Medulla oblongata (tissue), 1 donor: ENCODE measurements around the gene STAP1.
"Not testable (repeated sequence)": the region's sequence is repeated elsewhere in the genome, so short reads cannot be mapped to it uniquely, and the experiment has no call there.

Source experiments
- DNase-seq: peaks from one replicate; pipeline ENCODE4 v3.0.0-alpha.2; 2015; ENCODE audit errors: extremely low spot score

Gene STAP1

DNA sequence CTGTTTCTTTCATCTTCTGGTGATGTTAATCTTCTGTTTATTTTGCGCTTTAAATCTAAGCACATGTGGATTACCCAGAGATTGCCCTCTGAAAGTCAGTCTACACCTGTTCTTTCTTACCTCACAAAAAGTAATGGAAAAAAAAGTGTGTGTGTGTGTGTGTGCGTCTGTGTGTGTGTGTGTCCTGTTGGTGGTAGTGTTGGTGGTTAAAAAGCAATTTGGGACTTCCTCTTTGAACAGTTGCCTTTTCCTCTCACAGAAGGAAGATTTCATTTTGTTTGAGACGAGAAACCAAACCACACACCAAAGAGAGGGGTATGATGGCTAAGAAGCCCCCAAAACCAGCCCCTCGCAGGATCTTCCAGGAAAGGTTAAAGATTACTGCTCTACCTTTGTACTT lies at the start of gene STAP1:
TSS of gene STAP1 (plus strand) at position 235 of the 400 bp plus-strand sequence. CDS start at position 318, 83 bp downstream.
- no peak for DNase-seq

DNA sequence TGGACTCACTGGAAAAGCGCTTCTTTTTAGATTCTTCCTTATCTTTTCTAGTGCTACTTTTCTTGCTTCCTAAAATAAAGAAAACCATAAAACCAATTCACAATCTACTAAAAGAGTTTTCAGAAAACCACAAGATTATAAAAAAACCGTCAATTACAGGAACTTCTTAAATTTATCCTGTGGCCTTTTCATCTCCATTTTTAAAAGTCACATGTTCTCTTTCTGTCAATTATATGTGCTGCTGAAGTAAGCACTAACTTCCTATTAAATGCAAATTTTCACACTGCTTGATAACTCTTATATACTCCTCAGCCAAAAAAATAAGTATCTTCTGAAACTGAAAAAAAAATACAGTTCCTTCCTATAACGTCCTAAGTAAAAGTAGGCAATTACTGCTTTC lies 46.0 kb upstream of the STAP1 start:
- DNase-seq: no peak

DNA sequence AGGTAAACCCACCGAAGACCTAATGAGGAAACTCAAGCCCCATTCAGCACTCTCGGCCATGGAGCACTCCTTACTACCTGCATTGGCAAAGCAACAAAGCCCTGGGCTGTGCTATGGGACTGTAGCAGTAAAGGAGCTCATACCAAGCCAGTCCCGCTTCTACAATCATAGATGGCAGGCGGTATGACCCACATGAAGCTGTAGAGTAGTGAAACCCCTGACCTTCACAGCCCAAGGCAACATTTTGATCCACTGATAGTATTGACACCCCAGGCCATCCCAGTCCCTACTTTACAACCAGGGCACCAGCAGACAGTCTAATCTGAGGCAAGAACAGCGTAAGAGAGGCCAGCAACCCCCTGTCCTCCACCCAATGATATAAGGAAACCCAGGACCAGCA lies 38.4 kb upstream of the STAP1 start:
- DNase-seq: no peak

GRCh38 chr4:67521506-67521905 lies 37.0 kb upstream of the STAP1 start:
- DNase-seq: no peak

DNA sequence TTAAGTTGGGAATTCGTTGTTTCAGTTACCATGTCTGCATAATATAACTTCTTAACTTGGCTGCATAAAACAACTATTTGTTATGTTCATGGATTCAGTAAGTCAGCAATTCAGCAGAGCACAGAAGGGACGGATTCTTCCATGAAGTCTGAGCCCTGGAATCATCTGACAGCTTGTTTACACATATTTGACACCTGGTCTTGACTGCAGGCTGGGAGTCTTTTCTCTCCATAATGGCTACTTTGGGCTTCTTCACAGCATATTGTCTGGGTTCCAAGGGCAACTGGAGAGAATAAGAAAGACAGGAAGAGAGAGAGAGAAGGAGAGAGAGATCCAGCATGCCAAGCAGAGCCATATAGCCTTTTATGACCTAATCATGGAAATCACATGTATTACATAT lies 36.3 kb upstream of the STAP1 start:
- DNase-seq: peak; percentile 20

- no peak for DNase-seq
These were observed 35.5 kb upstream of the STAP1 start for GRCh38 chr4:67522851-67523671.

GRCh38 chr4:67524140-67524539 lies 34.4 kb upstream of the STAP1 start:
- DNase-seq: not testable (repeated sequence)

DNA sequence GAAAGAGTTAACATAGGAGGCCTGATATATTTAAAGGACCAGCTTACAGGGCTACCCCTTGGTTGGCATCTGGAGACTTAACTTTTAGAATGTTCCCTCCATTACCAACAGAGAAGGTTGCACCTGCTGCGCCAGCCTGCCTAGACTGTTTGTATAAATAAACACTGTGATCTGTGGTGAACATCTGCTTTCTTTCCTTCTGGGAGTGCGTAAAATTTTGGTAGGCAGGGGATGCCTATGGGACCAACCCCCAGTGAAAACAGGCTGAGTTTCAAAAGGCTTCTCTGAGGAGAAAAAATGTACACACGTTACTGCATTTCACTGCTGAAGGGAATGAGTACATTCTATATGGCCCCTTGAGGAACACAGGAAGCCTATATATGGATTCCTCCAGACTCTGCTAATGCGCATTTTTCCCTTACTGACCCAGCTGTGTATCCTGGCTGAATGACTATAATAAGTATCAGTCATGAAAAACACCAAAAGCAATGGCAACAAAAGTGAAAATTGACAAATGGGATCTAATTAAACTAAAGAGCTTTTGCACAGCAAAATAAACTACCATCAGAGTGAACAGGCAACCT lies 27.1 kb upstream of the STAP1 start:
- DNase-seq: no peak

- DNase-seq: not testable (repeated sequence)
These were observed 26.1 kb upstream of the STAP1 start for GRCh38 chr4:67532397-67532796.

- no peak for DNase-seq
These were observed 25.4 kb upstream of the STAP1 start for GRCh38 chr4:67533112-67533511.

GRCh38 chr4:67535280-67535840 lies 23.2 kb upstream of the STAP1 start:
- DNase-seq: no peak

DNA sequence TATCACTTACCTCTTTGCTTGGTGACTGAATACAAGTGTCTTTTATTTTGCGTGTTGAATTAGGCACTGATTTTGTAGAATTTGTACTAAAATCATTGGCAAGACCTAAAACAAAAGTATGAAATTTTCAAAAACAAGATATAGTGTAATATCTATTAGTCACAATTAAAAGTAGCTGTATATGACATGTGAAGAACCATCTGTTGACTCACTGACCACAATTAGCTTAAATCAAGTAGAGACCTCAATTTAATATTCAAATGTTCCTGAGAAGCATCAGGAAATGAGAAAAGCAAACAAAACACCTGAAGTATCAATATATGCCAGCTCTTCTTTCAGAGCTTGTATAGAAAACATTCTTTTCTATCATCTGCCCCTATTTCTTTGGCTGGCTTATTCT lies 18.7 kb upstream of the STAP1 start:
- DNase-seq: no peak

GRCh38 chr4:67542076-67542475 lies 16.5 kb upstream of the STAP1 start:
- no peak for DNase-seq

DNA sequence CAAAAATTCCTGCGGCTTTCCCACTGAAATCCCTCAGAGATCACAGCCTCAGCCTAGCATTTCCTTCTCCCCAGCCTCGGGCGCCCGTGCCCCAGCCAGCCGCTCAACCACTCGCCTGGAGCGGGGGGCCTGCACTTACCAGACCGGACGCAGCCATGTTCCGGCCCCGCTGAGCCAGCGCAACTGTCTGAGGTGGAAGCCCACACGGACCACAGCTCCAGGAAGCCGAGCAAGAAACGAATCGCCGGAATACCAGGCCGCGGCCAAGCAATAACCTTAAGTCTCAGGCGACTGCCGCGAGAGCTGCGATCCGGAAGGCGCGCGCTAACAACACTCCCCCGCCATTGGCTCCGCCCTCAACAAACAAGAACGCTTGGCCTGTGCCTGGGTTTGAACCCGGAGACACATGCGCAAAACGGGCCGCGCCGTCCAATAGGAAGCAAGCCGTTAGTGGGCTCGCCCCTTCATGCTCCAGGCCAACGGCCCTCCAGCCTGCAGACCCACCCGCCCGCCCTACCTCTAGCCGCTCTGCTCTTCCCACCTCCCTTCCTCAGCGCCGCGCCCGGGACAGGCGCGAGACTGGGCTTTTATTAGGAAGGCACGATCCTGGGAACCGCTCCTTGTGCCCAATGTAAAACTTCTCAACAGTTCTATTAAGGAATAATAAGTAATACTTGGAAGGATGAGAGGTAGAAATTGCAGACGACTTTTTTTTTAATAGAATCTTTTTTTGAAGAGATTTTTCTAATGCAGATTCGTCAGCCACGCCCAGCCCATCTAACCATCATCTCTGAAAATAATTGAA lies 13.1 kb upstream of the STAP1 start, which contains the start of gene CENPC:
TSS of gene CENPC (minus strand) at position 305 of the 805 bp plus-strand sequence. CDS start at position 157, 148 bp downstream.
- peak; percentile 97 for DNase-seq

- peak; percentile 32 for DNase-seq
These were observed 12.5 kb upstream of the STAP1 start for GRCh38 chr4:67546004-67546356.

DNA sequence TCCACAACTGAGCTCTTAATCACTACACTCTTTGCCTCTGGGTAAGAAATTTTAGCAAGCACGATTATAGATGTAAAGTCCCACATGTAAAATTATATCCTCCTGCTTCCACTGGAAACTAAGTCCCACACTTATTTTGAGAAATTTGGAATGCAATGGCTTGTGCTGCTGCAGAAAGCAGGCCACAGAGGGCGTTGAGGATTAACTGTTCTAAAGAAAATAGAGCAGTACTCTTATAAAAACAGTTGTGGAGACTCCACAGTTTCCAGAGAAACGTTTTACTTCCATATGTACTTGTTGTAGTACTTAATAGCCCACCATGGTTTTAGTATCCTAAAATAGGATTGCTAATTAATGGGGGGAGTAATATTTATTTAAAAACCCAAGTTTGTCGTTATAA lies 11.6 kb upstream of the STAP1 start:
- DNase-seq: peak; percentile 39

- DNase-seq: peak; percentile 34
These were observed 9.4 kb upstream of the STAP1 start for GRCh38 chr4:67549123-67549522.

- DNase-seq: no peak
These were observed 8.1 kb upstream of the STAP1 start for GRCh38 chr4:67550451-67550850.

DNA sequence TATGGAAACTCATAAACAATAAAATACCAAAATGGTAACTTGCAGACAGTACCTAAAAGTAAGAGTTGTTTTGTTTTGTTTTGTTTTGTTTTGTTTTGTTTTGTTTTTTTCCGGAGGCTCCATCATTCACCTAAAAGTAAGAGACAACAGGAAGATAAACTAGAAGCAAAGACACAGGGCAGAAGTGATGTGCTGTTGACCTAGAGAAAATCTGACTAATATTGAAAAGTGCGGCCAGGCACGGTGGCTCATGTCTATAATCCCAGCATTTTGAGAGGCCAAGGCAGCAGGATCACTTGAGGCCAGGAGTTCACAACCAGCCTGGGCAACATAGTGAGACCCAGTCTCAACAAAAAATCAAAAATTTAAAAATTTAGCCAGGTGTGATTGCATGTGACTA lies 7.7 kb upstream of the STAP1 start:
- DNase-seq: no peak

GRCh38 chr4:67552146-67552792 lies 6.3 kb upstream of the STAP1 start:
- not testable (repeated sequence) for DNase-seq

DNA sequence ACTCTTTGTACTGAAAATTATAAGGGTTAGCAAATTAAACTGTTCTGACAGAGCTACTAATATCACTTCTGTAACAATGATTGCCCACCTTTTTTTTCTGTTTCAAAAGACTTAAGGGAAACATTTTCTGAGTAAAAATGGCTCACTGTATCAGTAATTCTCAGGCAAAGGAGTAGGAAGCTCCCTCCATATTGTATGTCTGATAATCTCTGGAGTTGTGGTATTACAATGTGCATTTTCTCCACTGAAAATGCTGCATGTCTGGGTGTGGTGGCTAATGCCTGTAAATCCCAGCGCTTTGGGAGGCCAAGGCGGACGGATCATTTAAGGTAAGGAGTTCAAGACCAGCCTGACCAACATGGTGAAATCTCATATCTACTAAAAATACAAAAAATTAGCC lies 4.4 kb upstream of the STAP1 start:
- no peak for DNase-seq

DNA sequence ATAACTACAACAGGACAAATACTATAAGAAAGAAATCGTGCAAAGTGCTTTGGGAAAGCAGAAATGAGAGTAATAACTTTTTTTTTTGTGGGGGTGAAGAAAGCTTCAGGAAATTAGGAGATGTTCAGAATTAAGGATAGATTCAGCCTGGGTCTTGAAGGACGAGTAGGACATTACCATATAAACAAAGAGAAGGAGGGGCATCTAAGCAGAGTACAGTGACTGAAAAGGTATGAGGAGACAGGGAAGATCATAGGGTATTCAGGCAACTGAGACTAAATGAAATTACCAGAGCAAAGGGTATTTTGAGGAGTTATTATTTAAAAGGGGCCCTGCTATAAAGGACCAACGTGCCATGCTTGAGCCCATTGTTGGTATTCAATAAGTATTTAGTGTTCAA lies 3.1 kb upstream of the STAP1 start:
- DNase-seq: no peak
